ENCODE results near the gene GCNT1.
A peak's percentile ranks its signal among the peaks of the same experiment; 100 is the strongest.
"Not testable (repeated sequence)": the region's sequence is repeated elsewhere in the genome, so short reads cannot be mapped to it uniquely, and the experiment has no call there.

GCNT1 gene

DNA sequence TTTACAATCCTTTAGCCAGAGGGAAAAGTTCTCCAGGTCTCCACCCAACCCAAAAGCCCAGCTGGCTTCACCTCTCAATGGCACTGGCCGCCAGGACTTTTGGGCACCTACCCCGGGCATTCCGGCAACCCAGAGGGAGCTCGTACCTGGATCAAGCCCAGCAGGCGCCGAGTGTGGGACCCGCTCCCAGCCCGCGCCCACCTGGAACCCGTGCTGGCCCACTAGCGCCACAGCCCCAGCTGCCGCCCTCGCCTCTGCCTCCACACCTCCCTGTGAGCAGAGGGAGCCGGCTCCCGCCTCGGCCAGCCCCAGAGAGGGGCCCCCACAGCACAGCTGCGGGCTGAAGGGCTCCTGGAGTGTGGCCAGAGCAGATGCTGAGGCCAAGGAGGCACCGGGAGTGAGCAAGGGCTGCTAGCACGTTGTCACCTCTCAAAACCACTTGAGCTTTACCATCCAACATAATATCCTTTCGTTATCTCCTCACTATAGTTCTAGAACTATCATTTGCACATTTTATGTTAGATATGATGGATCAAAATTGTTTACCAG, 69.7 kb downstream of the GCNT1 start:
- H3K4me3 ChIP-seq (ENCODE audit: low read length), result no peak overlapping the region
- TF ChIP-seq, protein P1, sequence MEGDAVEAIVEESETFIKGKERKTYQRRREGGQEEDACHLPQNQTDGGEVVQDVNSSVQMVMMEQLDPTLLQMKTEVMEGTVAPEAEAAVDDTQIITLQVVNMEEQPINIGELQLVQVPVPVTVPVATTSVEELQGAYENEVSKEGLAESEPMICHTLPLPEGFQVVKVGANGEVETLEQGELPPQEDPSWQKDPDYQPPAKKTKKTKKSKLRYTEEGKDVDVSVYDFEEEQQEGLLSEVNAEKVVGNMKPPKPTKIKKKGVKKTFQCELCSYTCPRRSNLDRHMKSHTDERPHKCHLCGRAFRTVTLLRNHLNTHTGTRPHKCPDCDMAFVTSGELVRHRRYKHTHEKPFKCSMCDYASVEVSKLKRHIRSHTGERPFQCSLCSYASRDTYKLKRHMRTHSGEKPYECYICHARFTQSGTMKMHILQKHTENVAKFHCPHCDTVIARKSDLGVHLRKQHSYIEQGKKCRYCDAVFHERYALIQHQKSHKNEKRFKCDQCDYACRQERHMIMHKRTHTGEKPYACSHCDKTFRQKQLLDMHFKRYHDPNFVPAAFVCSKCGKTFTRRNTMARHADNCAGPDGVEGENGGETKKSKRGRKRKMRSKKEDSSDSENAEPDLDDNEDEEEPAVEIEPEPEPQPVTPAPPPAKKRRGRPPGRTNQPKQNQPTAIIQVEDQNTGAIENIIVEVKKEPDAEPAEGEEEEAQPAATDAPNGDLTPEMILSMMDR (conservative IDR thresholded peaks at IDR 0.05; ENCODE audit: low read length), result no peak
- no peak for DNase-seq (ENCODE audit: low read depth)

DNA sequence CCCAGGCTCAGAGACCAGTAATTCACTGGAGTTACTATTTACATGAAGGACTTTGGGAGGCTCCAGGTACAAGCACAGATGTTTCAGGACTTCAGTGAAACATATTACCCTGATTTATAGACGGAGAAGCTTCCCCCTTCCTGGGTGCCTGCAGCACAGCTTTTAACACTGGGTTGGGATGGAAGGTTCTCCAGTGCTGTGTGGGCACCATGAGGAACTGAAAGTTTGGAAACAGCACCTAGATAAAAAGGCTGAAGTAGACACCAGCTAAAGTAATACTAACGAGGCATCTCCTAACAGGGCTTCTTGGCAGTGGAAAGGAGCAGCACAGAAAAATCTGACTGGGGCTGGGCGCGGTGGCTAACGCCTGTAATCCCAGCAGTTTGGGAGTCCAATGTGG, 70.7 kb downstream of the GCNT1 start:
- no peak overlapping the region for H3K4me3 ChIP-seq (ENCODE audit: low read length)
- TF ChIP-seq, protein P1 (conservative IDR thresholded peaks at IDR 0.05; ENCODE audit: low read length), result no peak
- no peak for DNase-seq (ENCODE audit: low read depth)

DNA sequence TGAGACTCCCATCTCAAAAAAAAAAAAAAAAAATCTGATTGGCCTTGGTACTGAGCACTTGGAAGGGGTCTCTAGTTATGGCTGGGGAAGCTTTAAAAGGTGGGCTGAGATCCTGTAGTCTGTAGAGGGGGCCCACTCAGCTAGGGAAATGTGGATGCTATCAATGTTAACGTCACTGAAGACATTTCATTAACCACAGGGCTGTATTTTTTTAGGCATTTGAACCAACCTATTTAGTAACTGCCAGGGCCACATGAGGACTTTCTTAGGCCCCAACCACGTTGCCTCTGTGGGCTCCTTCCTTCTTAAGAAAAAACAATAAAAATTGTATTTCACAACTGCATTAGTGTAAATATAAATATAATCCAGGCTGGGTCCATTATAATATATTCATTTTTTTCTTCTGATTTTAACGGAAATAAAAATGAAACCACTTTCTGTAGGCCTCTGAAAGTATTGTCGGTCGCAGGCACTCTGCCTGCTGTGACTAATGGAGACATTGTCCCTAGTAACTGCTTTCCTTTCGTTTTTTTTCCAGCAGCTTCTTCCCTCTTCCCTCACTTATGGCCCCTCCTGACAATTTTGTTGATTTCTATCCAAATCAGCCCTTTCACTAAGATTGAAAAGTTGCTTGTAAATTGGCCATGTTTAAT, 71.6 kb downstream of the GCNT1 start:
- peak; percentile 66 for DNase-seq (ENCODE audit: low read depth)
- no peak overlapping the region; the same call in 1 of the 2 replicates for H3K4me3 ChIP-seq (ENCODE audit: low read length)
- TF ChIP-seq, protein P1 (conservative IDR thresholded peaks at IDR 0.05; ENCODE audit: low read length), result no peak

DNA sequence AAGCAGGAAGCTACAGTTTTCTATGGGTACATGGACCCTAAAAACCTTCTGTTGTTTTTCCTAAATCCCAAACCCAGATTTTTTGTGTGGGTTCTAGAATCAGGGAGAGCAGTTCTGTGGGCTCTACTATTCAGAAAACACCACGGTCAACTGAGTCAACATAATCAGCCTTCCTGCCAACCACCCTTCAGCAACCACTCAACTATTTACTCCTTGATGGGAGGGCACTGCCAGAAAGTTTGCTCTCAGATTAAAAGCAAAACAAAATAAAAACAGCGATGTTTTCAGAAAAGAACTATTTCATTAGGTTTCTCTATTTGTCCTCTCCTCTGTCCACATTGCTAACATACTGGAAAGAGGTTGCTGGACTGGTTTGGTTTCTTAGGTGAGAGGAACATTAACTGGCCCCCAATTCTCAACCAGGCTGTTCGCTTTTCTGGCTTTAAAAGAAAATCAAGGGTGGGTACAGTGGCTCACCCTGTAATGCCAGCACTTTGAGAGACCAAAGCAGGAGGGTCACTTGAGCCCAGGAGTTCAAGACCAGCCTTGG, 72.3 kb downstream of the GCNT1 start:
- TF ChIP-seq, protein P1 (conservative IDR thresholded peaks at IDR 0.05; ENCODE audit: low read length), result no peak
- DNase-seq (ENCODE audit: low read depth), result no peak
- H3K4me3 ChIP-seq (ENCODE audit: low read length), result no peak overlapping the region

DNA sequence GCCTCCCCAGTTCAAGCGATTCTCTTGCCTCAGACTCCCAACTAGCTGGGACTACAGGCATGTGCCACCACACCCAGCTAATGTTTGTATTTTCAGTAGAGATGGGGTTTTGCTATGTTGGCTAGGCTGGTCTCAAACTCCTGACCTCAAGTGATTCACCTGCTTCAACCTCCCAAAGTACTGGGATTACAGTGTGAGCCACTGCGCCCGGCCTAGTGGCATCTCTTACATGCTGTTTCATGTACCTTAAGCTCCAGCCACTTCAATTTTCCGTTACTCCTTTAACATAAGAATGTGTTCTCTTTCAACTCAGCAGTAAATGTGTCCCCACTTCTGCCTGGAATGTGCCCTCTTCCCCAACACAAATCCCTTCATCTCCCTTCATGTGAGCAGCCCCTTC, 73.9 kb downstream of the GCNT1 start:
- DNase-seq (ENCODE audit: low read depth), result not testable (repeated sequence)

DNA sequence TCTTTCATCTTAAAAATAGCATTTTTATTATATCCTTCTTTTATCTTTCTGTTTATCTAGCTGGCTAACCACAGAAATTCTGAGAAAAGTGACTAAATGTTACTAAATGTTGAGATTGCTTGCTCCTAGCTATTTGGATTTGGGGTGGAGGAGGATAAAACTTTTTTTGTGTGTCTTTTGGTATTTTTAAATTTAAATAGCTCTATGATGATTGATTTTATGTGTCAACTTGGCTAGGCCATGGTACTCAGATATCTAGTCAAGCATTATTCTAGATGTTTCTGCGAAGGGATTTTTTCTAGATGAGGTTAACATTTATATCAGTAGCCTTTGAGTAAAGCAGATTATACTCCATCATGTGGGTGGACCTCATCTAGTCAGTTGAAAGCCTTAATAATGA, 75.0 kb downstream of the GCNT1 start:
- no peak overlapping the region for H3K4me3 ChIP-seq (ENCODE audit: low read length)
- DNase-seq (ENCODE audit: low read depth), result peak; percentile 64
- TF ChIP-seq, protein P1 (conservative IDR thresholded peaks at IDR 0.05; ENCODE audit: low read length), result no peak

More for the DNA sequence above, 73.9 kb downstream of the GCNT1 start:
- not testable (repeated sequence) for H3K4me3 ChIP-seq (ENCODE audit: low read length)

DNA sequence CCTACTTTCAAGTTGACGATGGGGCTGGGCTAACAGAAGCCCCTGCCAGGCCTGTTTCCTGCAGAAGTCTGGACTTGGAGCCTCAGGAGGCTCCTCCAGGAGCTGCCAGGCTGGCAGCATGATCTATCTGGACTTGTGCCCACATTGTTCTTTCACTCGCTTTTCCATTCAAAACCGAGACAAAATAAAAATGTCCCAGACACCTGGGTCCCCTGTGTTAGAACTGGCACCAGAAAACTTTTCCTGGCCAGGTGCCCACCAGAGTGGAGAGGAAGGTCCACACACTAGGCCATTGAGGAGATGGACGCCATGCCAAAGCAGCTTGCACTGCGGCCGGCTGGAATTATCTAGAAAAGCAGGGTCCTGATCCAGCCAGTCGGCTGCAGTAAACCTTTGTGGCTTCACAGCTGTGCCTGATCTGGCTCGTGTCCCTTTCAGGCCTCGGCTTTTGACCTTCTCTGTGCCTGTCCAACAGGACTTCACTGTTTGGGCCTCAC, 78.2 kb downstream of the GCNT1 start:
- H3K4me3 ChIP-seq (ENCODE audit: low read length), result no peak overlapping the region
- no peak for DNase-seq (ENCODE audit: low read depth)
- TF ChIP-seq, protein P1 (conservative IDR thresholded peaks at IDR 0.05; ENCODE audit: low read length), result no peak
